Measurements from ENCODE around the gene AQP12B. TPM values are rescaled to one million over a fixed set of nuclear protein-coding genes. Genes with fewer than 3 reads are reported as not detected.
"Not testable (repeated sequence)": the region's sequence is repeated elsewhere in the genome, so short reads cannot be mapped to it uniquely, and the experiment has no call there.

Gene AQP12B
- total RNA-seq, 1 donor from 2014 or later, result not detected

DNA sequence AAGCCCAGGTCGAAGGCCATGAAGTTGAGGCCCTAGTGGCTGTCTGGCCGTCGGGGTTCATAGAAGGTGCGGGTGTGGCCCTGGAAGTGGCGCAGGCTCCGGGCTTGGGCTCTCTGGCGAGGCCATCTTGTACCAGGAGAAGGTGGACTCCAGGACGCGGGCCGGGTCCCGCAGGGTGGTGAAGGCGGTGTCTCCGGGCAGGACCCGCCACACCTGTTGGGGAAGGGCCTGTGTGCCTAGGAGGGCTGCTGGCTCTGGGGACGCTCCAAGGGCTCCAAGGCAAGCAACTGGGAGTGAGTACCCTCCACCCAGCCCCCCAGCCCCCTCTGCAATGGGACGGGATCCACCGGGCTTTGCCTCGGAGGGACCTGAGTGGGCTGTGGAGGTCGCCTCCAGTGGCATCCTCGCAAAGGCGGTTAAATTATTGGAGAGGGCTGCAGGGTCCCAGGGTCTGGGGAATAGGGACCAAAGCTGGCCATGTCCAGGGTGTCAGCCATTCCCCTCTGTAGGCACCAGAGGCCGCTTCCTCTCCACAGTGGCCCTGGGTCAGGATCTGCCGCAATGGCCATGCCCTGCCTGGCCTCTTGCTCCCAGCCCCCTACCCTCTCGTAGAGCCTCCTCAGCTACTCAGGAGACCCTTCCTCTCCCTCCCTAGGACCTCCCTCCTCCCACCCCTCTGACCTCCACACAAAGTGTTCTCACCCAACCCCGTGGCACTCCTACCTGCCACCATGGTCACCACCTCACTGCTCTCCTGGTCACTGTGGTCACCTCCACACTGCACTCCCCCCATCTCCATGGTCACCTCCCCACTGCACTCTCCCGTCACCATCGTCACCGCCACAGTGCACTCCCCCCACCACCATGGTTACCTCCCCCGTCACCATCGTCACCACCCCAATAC is 19.3 kb upstream of the AQP12B start:
- DNase-seq (ENCODE audit: low spot score), result no peak

DNA sequence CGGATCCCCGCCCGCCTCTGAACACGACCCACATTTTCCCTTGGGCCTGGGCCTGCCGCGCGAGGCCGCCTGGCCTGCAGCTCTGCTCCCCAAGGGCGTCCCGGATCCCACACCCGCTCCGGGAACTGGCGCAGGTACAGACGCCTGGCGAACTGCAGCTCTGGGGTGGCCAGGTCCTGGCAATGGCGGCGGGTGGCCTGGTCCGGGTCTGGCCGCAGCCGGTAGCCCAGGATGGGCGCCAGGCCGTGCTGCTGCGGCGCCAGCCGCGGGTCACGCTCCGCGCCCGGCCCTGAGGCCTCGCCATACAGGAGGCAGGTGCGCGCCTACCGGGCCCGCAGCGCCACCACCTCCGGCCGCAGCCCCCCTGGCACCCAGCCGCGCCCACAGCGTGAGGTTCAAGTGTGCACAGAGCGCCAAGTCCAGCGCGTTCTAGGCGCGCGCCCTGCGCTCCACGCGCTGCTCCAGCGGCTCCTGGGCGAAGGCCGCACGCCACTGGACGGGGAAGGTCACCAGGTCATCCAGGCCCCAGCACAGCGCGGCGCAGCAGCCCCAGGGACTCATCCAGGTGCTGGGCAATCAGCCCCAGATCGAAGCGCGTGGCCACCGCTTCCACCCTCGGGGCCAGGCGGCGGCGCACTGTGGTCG is 18.5 kb upstream of the AQP12B start:
- intact Hi-C loops (cut with micrococcal nuclease), result no loop called here
- H3K4me3 Mint-ChIP-seq (ENCODE audit: low read depth), result no peak overlapping the region
- peaks cover 14% of the 10 kb centered on the region for H3K27me3 Mint-ChIP-seq (ENCODE audit: low read depth)
- DNase-seq (ENCODE audit: low spot score), result no peak
- no peaks in the 10 kb centered on the region for H3K36me3 Mint-ChIP-seq (ENCODE audit: low read depth)
- no peak overlapping the region for H3K27ac Mint-ChIP-seq
- no peaks in the 10 kb centered on the region for H3K9me3 Mint-ChIP-seq
- peaks cover 10% of the 10 kb centered on the region for H3K4me1 Mint-ChIP-seq (ENCODE audit: low read depth)

More for the DNA sequence above, 19.3 kb upstream of the AQP12B start:
- Mint-ChIP-seq H3K27ac (no peak overlapping the region), H3K27me3 (ENCODE audit: low read depth) (peaks cover 14% of the 10 kb centered on the region), H3K4me1 (ENCODE audit: low read depth) (peaks cover 10% of the 10 kb centered on the region), H3K9me3 (no peaks in the 10 kb centered on the region), H3K4me3 (ENCODE audit: low read depth) (no peak overlapping the region), H3K36me3 (ENCODE audit: low read depth) (no peaks in the 10 kb centered on the region)
- intact Hi-C loops (cut with micrococcal nuclease), result no loop called here

GRCh38 chr2:240700616-240701015 is 17.9 kb upstream of the AQP12B start:
- intact Hi-C loops (cut with micrococcal nuclease), result not testable (repeated sequence)

DNA sequence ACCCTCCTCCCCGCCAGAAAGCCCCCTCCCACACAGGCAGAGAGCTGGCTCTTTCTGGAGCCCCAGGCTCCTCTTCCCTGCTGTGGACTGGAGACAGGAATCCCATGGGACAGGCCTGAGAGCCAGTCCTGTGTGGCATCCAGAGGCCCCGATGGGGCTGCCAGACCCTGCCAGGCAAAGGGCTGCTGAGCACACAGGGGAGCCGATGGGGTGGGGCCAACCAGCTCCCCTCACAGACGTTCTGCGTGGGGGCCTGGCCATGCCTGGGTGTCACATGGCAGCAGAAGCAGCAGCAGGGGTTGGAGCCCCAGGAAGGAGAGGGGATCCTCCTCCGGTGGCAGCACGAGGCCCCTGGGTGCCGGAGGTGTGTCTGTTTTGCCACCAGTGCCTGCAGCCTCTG is 17.1 kb upstream of the AQP12B start:
- H3K4me1 Mint-ChIP-seq (ENCODE audit: low read depth); DNase-seq (ENCODE audit: low spot score); intact Hi-C loops (cut with micrococcal nuclease); H3K9me3 Mint-ChIP-seq; H3K4me3 Mint-ChIP-seq (ENCODE audit: low read depth); H3K27ac Mint-ChIP-seq; H3K27me3 Mint-ChIP-seq (ENCODE audit: low read depth); H3K36me3 Mint-ChIP-seq (ENCODE audit: low read depth): not testable (repeated sequence)

More at GRCh38 chr2:240700616-240701015, 17.9 kb upstream of the AQP12B start:
- not testable (repeated sequence) for H3K4me3 Mint-ChIP-seq (ENCODE audit: low read depth); H3K36me3 Mint-ChIP-seq (ENCODE audit: low read depth); H3K9me3 Mint-ChIP-seq; DNase-seq (ENCODE audit: low spot score); H3K27ac Mint-ChIP-seq
- peaks cover 13% of the 10 kb centered on the region for H3K27me3 Mint-ChIP-seq (ENCODE audit: low read depth)
- peaks cover 10% of the 10 kb centered on the region for H3K4me1 Mint-ChIP-seq (ENCODE audit: low read depth)

DNA sequence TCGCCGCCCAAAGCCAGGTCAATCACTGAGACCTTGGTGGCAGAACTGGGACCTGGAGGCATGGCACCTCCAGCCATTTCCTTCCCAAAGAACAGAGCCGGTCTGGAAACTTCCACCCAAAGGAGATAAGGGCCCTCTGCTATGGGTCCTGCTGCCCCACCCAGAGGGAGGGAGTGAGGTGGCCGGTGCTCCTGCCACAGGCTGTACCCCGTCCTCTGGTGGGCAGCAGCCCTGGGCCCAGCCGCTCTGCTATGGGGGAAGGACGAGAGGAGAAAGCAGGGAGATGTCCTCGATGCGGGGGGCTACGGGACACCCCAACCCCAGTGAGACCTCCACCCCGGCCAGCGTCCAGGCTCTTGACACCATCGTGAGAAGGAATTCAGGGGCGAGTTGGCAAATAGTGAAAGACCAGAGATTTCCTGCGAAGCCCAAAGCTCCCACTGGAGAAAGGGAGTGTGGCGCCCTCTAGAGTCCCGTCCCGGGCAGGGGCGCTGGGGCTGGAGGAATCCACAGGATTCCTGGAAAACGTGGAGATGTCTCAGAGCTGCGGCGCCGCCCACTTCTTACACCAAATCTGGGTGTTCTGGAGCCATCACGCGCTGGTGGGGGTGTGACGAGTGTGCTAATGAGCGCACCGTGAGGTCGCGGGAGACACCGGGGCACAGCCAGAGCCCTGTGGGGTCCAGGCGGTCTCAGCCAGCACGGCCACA is 16.3 kb upstream of the AQP12B start:
- H3K9me3 Mint-ChIP-seq; H3K27ac Mint-ChIP-seq; H3K4me3 Mint-ChIP-seq (ENCODE audit: low read depth); intact Hi-C loops (cut with micrococcal nuclease); H3K4me1 Mint-ChIP-seq (ENCODE audit: low read depth); H3K27me3 Mint-ChIP-seq (ENCODE audit: low read depth); DNase-seq (ENCODE audit: low spot score); H3K36me3 Mint-ChIP-seq (ENCODE audit: low read depth): not testable (repeated sequence)

GRCh38 chr2:240696469-240696868 is 13.8 kb upstream of the AQP12B start:
- intact Hi-C loops (cut with micrococcal nuclease); H3K4me1 Mint-ChIP-seq (ENCODE audit: low read depth); H3K9me3 Mint-ChIP-seq; H3K27ac Mint-ChIP-seq; H3K27me3 Mint-ChIP-seq (ENCODE audit: low read depth); H3K36me3 Mint-ChIP-seq (ENCODE audit: low read depth); DNase-seq (ENCODE audit: low spot score); H3K4me3 Mint-ChIP-seq (ENCODE audit: low read depth): not testable (repeated sequence)

DNA sequence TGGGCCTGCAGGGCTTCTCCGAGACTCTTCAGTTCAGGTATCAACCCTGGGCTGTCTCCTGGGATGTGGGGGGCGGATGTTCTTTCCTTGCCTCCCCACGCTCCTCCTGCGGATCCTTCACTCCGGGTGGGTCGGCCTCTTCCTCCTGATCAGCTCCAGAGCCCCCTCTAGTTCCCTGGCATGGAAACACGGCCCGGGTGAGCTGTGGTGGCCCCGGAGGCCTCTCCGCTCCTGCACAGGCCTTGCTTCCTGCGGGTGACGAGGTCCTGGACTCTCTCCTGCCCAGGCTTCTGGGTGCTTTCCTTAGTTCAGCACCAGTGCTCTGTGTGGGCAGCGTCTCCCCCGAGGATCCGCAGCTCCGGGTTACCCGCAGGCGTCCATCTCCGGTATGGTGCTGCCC is 12.9 kb upstream of the AQP12B start:
- H3K27ac Mint-ChIP-seq; H3K9me3 Mint-ChIP-seq; DNase-seq (ENCODE audit: low spot score); intact Hi-C loops (cut with micrococcal nuclease); H3K4me3 Mint-ChIP-seq (ENCODE audit: low read depth); H3K27me3 Mint-ChIP-seq (ENCODE audit: low read depth); H3K4me1 Mint-ChIP-seq (ENCODE audit: low read depth); H3K36me3 Mint-ChIP-seq (ENCODE audit: low read depth): not testable (repeated sequence)

DNA sequence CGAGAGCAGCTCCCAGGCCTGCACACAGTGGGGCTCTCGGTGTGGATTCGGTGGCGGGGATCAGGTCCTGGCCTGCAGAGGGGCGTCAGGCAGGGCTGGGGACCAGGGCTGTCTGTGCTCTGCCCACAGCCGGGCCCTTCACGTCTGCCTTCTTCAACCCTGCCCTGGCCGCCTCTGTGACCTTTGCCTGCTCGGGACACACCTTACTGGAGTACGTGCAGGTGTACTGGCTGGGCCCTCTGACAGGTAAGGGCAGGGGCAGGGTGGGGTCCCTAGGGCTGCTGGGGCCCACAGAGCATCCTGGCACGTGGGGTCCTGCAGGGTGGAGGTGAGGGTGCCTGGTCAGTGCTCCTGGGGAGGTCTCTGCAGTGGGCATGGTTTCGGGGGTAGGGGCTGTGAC is 11.6 kb upstream of the AQP12B start:
- H3K36me3 Mint-ChIP-seq (ENCODE audit: low read depth); H3K4me1 Mint-ChIP-seq (ENCODE audit: low read depth); H3K27me3 Mint-ChIP-seq (ENCODE audit: low read depth); H3K27ac Mint-ChIP-seq; H3K4me3 Mint-ChIP-seq (ENCODE audit: low read depth); H3K9me3 Mint-ChIP-seq; DNase-seq (ENCODE audit: low spot score); intact Hi-C loops (cut with micrococcal nuclease): not testable (repeated sequence)

DNA sequence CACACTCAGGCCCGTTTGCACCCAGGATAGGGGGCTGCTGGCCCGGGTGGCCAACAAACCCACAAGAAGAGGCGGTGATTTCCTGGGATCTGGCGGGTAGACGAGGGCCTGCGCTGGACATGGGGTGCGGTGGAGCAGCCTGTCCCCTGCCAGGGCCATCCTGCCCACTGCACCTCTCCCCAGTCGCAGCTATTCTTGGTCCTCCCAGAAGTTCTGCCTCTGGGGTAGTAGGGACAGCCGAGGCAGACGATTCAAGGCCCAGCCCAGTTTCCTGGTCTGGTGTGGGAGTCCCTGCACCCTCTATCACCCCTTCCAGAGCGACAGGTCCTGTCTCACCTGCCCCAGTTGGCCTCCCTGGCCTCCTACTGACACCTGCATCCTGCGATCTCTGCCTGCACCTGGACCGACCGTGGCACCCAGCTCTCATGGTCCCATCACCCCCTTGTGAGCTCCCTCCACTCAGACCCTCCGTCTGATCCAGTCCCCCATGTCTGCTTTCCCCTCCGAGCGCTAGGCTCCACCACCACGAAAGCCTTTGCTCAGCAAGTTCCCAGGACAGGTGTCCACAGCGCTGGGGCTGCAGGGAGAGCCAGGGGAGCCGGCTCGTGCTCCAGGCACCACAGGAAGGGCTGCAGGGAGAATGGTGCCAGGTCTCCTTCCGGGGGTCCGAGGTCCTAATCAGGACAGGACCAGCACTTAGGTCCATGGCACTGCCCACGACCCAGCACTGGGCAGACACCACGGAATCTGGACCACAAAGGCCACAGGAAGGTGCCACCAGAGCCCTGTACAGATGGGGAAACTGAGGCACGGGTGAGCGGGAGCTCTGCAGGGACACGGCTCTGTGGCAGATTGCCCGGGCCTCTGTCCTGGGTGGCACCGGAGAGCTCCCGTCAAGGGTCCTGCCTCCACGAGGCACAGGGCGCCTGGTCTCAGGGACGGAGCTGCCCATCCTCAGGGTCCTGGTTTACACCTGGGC is 10.2 kb upstream of the AQP12B start:
- intact Hi-C loops (cut with micrococcal nuclease); H3K27me3 Mint-ChIP-seq (ENCODE audit: low read depth); H3K4me3 Mint-ChIP-seq (ENCODE audit: low read depth); DNase-seq (ENCODE audit: low spot score); H3K36me3 Mint-ChIP-seq (ENCODE audit: low read depth); H3K27ac Mint-ChIP-seq; H3K4me1 Mint-ChIP-seq (ENCODE audit: low read depth); H3K9me3 Mint-ChIP-seq: not testable (repeated sequence)

- H3K27ac Mint-ChIP-seq; H3K4me1 Mint-ChIP-seq (ENCODE audit: low read depth); H3K4me3 Mint-ChIP-seq (ENCODE audit: low read depth); H3K36me3 Mint-ChIP-seq (ENCODE audit: low read depth); H3K27me3 Mint-ChIP-seq (ENCODE audit: low read depth); intact Hi-C loops (cut with micrococcal nuclease); H3K9me3 Mint-ChIP-seq: not testable (repeated sequence)
- peak; percentile 6 for DNase-seq (ENCODE audit: low spot score)
Observed at GRCh38 chr2:240691631-240692420, 9.1 kb upstream of the AQP12B start, which contains the start of gene AQP12A. Gene AQP12A (plus strand): TSS chr2:240691866. CDS start chr2:240691914, 48 bp downstream.

DNA sequence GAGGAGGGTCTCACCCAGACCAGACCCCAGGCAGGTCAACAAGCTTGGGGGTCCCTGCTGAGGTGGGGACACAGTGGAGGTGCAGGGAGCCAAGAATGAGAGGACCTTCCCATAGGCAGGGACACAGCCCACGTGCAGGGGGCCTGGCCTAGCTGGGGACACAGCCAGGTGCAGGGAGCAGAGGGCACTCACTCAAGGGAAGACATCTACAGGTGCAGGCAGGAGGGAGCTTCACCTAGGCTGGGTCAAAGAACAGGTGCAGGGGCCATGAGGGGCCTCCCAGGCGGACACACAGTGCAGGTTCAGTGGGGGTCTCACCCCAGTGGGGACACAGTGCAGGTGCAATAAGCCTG is 8.4 kb upstream of the AQP12B start:
- H3K27me3 Mint-ChIP-seq (ENCODE audit: low read depth); H3K4me1 Mint-ChIP-seq (ENCODE audit: low read depth); intact Hi-C loops (cut with micrococcal nuclease); H3K36me3 Mint-ChIP-seq (ENCODE audit: low read depth); H3K9me3 Mint-ChIP-seq; H3K27ac Mint-ChIP-seq; H3K4me3 Mint-ChIP-seq (ENCODE audit: low read depth); DNase-seq (ENCODE audit: low spot score): not testable (repeated sequence)

All from activated T-helper 2 cell treated with anti-CD3 and anti-CD28 coated beads, Interferon-gamma antibody, Interleukin-2, Interleukin-4, amounts not matched to agents 10 μg/mL and 5 μg/mL and 100 μg/mL, durations not matched to agents 14 hours and 24 hours and 36 hours (primary cell).